COLO668 (cell line): Measurements from ENCODE around the gene CAPN9.

Source experiments
- DNase-seq: peaks from one replicate; lab custom pipeline; 2025; ENCODE audit not compliant: unreplicated experiment; lab: John Stamatoyannopoulos, UW

The CAPN9 gene

DNA sequence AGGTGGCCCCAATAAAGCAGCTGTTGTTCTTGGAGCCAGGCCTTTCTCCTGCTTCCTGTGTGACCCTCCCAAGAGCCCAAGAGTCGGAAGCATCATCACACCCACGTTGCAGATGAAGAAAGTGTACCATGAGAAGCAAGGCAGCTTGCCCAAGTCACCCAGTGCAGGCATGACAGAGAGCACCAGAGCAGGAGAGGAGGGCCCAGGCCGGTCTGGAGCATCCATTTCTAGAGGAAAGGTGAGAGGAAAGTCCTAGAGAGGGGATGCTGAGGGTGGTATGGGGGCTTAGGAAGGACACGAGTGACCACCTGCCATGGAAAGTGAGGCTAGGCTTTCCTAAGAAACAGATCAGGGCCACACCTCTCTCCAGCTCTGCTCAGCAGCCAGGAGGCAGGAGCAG is 74.2 kb downstream of the CAPN9 start:
- no peak for DNase-seq

DNA sequence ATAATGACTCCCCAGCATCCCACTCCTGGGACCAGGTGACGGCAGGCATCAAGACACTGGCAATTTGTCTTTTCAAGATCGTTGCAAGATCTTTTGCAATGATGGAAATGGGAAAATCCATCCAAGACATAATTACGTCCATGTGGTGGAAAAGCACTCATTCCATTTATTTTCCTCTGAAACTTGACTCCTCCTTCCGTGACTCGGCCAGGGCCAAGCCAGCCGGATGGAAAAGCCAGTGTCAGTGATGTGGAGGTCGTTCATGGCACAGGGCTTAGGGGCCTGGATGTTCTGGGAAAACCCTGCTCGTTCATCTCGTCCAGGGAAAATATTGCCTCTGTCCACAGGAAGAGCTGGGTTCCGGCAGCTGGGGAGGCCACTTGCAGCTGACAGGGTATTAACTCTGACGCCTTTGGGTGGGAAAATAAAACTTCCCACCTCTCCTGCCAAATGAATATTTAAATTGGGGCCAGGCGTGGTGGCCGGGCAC is 74.9 kb downstream of the CAPN9 start:
- no peak for DNase-seq

DNA sequence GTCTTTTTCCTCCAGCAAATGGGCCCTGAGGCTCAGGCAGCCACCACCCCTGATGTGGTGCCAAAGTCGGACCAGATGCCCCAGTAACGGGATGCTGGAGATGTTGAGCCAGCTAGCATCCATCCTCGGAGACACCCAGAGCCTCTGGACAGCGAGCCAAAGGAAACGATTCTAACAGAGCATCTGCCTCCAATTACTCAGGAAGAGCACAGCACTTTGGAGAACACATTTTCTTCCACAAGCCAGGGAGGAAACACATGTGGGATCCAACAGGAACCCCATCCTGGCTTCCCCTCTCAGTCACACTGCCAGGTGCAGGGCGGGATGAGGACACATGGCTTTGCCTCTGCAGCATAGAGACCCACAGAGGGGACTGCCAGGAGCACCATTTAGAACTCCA is 76.2 kb downstream of the CAPN9 start:
- DNase-seq, result peak; percentile 29

DNA sequence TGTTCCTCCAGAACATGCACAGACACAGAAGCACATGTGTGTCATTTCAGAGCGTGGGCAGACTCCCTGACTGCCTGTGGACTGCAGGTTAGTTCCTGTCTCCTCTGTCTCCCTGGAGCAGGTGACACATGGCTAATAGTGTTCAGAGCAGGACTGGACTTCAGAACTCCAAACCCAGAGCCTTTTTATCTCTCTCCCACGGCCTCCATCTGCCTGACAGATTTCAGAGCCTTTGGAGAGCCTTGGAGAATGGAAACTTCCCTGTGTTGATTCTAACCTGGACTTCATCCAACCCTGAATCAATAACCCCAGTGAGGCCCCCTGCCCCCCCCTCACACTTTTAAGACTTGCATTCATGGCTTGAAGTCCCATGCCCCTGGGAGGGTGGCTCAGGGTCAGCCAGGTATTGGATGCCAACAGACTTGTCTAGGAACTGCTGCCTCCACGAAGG is 76.8 kb downstream of the CAPN9 start:
- DNase-seq, result no peak

DNA sequence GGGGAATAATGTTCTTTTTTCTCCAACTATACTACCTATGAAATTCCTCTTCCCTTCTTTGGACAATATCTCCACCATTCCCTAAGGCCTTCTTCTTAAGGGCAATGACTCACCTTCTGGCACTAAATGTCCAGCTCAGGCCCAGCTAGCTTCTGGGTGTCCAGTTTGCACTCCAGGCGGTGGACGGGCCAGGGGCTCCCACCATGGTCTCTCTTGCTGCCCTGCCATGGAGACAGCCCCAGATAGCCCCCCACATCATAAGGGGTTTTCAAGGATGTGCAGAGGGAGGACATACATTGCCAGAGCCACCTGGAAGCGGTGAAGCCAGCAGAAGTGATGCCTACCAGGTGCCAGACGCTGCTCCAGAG is 77.3 kb downstream of the CAPN9 start:
- peak; percentile 50 for DNase-seq

DNA sequence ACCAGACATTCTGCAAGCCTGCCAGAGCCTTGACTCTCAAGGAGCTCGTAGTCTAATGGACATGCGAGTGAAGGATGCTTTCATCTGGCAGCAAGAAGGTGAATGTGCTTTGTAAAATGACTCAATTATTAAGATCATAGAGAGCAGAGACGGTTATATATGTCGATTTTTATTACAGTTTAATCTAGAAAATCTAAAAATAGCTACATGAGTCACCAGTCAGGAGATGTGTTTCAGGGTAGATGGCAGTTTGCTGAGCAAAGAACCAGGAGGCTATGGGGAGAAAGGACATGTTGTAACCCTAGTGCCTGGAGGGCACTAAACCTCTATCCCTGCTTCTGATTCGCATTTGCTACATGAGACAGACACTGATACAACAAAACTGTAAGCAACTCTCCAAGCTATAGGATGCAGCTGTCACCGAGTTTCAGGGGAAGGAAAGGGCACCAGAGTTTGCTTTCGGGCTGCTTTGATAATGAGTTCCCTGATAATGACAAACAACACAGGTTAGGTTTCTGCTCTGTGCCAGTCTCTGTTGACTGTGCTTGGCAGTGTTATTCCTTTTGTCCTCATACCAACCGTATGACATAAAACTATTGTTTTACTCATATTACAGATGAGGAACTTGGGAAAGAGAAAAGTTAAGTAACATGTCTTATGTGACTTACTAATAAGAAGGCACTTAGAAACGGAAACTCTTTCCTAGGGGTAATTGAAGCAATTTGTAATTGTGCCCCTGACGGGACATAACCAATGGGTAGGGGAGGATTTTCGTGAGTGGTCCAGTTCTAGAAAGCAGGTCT is 77.9 kb downstream of the CAPN9 start:
- peak; percentile 63 for DNase-seq

DNA sequence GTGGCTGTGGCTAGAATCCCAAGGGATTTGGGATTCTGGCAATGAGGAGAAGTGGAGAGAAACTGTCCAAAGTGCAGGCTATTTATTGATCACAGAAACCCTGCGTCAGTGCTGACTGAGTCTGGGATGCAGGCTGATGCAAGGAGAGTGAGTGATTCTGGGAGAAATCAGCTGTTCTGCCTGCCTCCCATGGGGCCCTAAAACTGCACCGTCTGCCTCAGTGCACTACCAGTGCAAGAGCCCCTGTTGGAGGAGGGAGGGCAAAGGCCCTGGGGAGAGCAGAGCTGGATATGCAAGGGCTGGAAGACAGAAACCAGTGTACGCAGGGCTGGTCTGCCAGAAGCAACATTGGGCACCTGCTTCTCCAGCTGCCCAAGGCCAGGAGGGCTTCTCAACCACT is 78.6 kb downstream of the CAPN9 start:
- DNase-seq, result no peak

DNA sequence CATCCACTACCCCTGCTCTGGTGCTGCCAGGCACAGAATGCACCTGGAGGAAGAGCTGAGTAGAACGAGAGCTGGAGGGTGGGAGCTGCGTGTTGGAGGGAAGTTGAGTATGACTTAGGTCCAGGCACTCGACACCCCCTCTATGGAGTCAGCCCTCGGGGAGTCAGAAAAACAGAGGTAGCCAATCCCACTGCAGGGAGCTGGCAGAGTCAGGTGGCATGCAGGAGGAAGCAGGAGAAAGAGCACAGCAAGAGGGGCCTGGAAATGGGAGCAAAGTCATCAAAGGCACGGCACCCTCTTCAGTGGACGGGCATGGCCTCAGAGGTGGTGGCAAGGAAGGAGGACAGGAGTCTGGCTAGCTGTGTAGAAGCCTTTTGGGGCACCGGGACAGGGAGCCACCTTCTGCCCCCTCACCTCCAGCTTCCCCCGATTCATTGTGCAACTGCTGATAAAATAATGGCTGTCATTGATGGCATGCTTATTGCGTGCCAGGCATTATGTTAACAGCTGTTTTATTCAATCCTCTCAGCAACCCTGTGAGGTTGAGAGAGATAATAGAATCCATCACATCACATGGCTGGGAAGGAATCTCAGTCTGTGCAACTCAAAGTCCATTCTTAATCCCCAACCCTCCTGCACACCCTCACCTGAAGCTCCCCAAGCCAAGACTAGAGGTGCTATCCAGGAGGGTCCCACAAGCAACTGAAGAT is 79.1 kb downstream of the CAPN9 start:
- DNase-seq, result no peak

DNA sequence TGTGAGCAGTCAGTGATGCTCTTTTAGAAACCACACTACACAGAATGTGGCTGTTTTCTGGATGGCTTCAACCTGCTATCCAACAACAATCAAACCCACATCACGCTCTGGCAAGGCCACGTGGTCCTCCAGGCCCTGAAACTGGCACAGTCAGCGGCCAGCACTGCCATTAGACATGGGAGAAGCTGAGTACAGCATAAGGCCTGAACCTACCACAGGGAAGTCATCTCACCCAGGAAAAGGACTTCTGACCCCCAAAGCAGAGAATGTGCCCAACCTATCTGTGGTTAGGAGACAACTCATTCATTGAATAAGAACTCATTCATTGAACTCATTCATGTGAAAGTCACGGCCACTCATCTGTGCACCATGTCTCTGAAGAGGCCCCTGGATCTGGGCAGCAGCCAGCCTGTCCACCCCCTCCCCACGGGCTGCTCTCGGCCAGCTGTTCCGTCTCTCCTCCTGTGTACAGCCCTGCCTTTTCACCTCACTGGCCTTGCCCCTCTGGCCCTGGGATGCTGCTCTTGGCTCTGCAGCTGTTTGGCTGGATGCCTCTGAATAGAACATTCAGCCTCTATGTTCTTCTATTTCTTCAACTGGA is 80.0 kb downstream of the CAPN9 start:
- DNase-seq, result no peak

DNA sequence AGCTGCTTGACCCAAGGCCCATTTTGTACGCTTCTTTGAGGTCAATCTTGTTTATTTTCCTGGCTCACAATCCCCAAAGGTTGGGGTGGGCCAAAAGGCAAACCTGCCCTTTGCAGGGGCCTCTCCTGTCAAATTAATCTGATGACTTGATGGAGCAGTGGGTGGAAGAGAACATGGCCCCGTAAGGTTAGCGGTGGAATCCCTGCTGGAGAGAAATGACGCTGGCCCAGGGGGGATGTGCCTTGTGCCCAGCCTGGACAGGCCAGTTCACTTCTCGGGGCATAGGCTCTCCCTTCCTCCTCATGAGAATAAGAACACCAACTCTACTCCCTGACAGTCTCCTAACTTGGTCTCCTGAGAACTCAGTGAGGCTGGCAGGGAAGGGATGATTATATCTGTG is 80.6 kb downstream of the CAPN9 start:
- no peak for DNase-seq

DNA sequence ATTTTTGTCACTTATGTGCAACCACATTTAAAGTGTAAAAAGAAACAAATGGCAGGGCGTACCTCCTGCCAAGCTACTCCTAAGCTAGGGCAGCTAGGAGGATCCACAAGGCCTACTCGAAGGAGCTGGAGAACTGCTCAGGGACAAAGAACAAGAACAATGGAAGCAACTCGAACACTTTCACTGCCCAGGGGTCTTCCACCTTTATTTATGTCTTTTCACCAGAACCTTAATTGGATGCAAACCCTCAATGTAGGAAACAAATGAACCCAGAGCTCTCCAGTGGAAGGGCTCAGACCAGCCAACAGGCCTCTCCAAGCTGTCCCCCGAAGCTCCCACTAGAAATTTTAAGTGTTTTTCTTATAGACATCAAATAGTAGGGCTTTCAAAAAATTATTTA is 81.2 kb downstream of the CAPN9 start:
- DNase-seq, result no peak

DNA sequence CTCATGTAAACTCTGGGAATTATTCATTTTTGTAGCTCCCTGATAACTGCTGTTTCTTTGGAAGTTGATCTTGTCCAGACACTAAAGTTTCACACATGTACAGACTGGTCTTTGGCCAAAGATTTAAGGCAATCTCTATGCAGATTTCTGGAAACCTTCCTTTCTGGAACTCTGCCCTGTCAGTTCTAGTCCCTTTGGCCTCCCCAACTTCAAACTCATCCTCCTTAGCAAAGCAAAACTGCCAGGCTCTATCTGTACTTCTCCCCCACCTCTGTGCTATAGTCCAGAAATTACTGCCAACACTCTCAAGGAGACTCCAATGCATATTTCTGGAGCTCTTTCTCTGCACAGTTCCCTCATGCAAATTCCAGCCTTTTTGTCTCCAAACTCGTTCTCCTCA is 84.6 kb downstream of the CAPN9 start:
- DNase-seq, result no peak

DNA sequence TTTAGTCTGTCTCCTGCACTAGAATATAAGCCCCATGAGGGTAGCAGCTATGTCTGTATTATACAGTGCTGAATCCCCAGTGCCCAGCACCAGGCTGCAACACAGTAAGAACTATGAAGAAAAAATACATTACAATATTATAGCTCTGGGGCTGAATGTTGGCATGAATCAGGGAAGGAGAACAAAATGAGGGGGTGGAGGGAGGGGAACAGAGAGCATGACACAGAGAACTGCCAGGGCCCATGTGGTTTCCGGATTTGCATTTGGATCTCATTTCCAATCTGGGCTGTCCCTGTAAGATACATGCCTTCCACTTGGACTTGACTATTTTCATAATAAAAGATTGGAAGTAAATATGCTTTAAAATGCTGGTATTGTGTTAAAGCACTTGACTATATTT is 85.3 kb downstream of the CAPN9 start:
- DNase-seq, result no peak

DNA sequence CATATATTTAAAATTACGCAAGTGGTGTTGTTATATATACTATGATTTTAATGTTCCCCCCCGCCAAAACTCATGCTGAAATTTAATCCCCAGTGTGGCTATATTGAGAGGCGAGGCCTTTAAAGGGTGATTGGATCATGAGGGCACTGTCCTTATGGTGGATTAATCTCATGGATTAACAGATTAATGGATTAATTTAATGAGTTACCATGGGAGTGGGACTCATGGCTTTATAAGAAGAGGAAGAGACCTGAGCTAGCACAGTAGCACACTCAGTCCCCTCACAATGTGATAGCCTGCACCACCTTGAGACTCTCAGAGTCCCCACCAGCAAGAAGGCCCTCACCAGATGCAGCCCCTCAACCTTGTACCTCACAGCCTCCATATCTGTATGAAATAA is 86.3 kb downstream of the CAPN9 start:
- DNase-seq, result no peak

DNA sequence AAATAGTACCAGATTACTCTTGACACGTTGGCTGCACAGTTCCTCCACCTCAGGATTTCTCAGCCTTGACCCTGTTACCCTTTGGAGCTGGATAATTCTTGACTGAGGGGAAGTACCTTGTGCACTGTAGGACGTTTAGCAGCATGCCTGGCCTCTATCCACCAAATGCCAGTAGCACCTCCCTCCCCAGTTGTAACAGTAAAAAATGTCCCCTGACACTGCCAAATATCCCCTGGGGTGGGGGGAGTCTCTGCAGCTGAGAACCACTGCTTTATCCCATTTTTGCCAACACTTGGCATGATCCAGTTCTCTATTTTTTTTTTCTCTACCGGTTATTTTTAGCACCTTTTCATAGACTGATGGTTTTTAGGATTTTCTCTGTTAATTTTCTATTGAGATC is 87.1 kb downstream of the CAPN9 start:
- DNase-seq, result no peak

DNA sequence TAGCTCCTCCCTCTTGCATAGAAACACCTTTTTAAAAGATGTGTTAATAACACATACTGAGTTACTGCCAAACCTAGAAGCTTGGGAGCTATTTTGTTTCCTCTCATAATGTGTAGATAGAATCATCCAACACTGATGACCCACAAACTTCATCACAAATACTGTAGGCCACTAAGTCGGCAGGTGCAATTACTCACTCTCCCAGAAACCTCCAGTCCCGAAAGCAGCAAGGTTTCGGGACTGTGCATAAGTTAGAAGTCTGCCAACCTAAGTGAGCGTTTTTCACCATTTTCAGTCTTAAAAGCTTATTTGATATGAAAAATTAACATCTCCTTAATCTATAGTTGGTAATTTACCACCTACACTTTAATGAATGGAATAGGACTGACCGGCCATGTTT is 89.2 kb downstream of the CAPN9 start:
- DNase-seq, result no peak

DNA sequence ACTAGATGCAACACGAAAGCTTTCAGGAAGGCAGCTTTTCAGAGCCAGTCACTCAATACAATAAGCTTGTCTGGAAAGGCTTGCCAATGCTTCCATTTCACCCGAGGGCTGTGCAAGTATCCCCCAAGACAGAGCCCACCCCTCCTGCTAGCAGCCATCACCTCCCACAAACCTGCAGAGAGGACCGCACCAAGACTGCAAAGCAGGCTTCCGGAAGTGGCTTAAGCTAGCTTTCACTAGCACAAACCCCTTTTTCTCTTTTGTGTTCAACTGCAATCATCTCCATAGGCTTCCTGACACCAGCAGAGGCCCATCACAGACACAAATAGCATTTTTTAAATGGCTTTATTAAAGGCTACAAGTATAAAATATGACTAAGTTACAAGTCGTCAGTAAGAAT is 89.6 kb downstream of the CAPN9 start:
- DNase-seq, result no peak

DNA sequence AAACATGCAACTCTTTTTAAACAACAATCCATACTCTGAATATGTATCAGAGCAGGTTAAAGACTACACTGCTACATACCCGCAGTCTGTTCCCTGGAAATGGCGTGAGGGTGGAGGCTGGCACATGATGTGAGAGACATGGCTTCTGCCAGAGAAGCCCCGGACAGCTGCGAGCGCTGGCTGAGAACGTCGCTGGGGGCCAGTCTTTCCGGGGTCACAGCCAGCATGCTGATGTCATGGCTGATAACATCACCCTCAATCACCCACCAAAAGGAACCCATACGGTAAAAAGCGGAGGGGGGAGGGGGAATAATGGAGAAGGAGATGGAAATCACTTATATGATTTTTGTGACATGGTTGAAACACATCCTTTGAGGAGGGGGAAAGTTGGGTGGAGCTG is 92.0 kb downstream of the CAPN9 start:
- no peak for DNase-seq

DNA sequence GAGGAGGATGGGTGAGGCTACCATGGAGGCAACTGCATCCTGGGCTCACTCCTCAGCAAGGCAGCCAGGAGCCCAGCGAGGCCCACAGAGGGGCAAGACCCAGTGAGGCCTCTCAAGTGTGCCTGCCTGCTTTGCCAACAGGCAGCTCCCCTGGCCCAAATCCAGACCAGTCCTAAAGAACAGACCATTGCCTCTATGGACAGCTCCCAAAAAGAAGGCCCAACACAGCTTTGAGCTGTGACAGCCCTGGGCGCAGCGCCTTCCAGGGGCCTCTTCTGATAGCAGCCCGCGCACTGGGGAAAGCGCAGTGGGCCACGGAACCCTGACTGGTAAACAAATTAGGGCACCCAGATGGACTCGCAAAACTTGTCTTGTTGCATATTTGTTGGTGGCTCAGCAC is 95.6 kb downstream of the CAPN9 start:
- no peak for DNase-seq

DNA sequence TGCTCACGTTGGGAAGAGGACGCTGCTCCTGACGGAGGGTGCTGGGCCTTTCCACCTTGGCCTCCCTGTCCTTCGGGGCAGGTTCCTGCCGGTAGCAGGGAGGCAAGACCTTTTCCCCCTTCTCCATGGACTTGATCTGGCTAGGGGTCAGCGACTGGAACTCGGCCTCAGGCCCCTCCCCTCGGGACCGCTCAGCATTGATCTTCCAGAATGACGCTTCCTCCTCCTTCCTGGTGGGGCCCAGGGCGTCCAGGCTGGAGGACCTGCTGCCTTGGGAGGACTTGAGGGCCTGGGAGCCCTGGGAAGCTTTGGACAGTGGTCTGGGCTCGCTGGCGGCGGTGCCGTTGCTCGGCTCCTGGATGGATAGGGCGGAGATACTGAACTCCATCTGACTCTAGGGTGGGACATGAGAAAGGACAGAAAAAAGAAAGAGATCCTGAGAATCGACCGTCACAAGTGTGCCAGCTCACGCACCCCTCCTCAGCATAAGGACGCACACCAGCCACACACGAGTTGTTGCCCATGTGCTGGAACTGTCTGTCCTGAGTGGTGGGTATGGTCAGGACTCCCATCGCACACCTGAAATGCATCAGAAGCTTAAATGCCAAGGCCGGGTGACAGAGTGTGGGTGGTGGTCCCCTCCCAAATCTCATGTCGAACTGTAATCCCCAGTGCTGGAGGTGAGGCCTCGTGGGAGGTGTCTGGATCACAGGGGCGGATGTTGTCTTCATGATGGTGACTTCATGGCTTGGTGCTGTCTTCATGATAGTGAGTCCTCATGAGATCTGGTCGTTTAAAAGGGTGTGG is 96.5 kb downstream of the CAPN9 start:
- no peak for DNase-seq

DNA sequence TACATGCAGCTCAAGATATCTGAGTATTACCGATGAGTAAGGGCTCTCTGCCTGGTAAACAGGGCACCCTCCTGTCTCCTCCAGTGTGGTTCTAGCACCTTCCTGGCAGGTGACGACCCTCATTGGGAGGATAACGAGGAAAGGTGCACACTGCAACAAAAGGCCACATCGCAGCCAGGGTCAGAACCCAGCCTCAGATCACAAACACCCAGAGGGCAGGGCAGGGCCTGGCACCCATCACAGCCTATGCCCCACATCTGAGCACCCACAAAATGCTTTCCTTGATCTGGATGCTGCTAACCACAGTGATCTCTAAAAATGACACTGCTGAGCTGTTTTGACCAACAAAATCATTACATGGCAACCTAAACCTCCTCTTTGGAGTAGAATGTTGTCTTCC is 97.4 kb downstream of the CAPN9 start:
- no peak for DNase-seq
